T-helper 2 cell treated with Interferon-gamma antibody and Interleukin-4, amounts not matched to agents 5 μg/mL and 100 μg/mL, for 36 hours (primary cell): ENCODE data around the gene SEMA5A.

ENCODE experiments used
- DNase-seq: peaks from one replicate; pipeline ENCODE4 v3.0.0; 2021; ENCODE audit warnings: low spot score
- H3K27ac Mint-ChIP-seq: one replicate; pipeline ENCODE4 v1.8.0; 2021; ENCODE audit warnings: mild to moderate bottlenecking, mixed read lengths
- H3K27me3 Mint-ChIP-seq: one replicate; pipeline ENCODE4 v1.8.0; 2021; ENCODE audit warnings: low read depth, mixed read lengths
- H3K36me3 Mint-ChIP-seq: one replicate; pipeline ENCODE4 v1.8.0; 2021; ENCODE audit warnings: low read depth, mixed read lengths
- H3K4me1 Mint-ChIP-seq: one replicate; pipeline ENCODE4 v1.8.0; 2021; ENCODE audit warnings: low read depth, mixed read lengths
- H3K4me3 Mint-ChIP-seq: one replicate; pipeline ENCODE4 v1.8.0; 2022; ENCODE audit warnings: mild to moderate bottlenecking, moderate library complexity, mixed read lengths
- H3K9me3 Mint-ChIP-seq: one replicate; pipeline ENCODE4 v1.8.0; 2021; ENCODE audit warnings: mixed read lengths

SEMA5A gene

DNA sequence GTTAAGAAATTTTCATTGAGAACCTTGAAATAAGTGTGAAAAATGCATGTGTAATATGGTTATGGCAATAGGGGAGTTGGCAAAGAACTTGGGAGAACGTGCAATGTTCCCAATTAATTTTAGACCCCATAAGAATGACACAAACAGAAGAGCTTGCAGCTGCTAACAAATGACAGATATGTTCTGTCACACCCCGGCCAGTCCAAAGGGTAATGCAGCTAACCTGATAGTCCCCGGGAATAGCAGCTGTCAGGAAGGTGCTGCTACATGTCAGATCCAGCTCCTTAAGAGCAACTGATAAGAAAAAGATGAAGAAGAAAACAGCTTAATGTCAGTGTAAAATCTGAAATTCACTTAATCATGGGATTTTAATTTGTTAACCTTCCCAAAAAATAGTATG, 30.4 kb downstream of the SEMA5A start:
- DNase-seq, result no peak
- no peak overlapping the region for H3K27ac Mint-ChIP-seq
- H3K4me3 Mint-ChIP-seq, result no peak overlapping the region
- no peaks in the 10 kb centered on the region for H3K4me1 Mint-ChIP-seq
- H3K36me3 Mint-ChIP-seq, result no peaks in the 10 kb centered on the region
- no peaks in the 10 kb centered on the region for H3K9me3 Mint-ChIP-seq
- no peaks in the 10 kb centered on the region for H3K27me3 Mint-ChIP-seq

DNA sequence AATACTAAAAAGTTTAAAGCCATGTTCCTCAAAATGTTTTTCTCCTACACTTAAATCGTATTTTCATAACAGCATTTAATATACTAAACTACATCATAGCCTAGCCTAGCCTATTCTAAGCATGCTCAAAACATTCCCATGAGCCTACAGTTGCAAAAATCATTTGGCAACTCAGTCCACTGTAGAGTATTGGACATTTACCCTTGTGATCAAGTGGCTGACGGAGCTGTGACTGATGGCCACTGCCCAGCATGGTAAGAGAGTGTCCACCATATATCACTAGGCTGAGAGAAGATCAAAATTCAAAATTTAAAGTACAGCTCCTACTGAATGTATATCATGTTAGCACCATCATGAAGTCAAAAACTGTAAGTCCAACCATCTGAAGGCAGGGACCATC, 30.9 kb downstream of the SEMA5A start:
- H3K27me3 Mint-ChIP-seq, result no peaks in the 10 kb centered on the region
- no peaks in the 10 kb centered on the region for H3K4me1 Mint-ChIP-seq
- H3K27ac Mint-ChIP-seq, result no peak overlapping the region
- no peak overlapping the region for H3K4me3 Mint-ChIP-seq
- H3K9me3 Mint-ChIP-seq, result no peaks in the 10 kb centered on the region
- DNase-seq, result no peak
- H3K36me3 Mint-ChIP-seq, result no peaks in the 10 kb centered on the region

DNA sequence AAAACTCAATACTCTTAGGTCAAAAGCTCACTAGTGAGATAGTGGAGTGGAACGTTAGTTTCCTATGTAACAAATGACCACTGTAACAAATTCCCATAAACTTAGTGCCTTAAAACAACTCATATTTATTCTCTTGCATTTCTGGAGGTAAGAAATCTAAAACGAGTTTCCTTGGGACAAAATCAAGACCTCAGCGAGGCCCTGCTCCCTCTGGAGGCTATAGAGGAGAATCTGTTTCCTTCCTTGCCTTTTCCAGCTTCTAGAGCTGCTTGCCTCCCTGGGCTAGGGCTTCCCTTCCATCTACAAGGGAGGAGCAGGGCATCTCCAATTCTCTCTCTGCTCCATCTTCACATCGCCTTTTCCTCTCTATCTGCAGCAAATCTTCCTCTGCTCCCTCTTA, 32.0 kb downstream of the SEMA5A start:
- Mint-ChIP-seq H3K27me3 (no peaks in the 10 kb centered on the region), H3K9me3 (no peaks in the 10 kb centered on the region), H3K4me3 (no peak overlapping the region), H3K27ac (no peak overlapping the region), H3K4me1 (no peaks in the 10 kb centered on the region), H3K36me3 (no peaks in the 10 kb centered on the region)
- no peak for DNase-seq

DNA sequence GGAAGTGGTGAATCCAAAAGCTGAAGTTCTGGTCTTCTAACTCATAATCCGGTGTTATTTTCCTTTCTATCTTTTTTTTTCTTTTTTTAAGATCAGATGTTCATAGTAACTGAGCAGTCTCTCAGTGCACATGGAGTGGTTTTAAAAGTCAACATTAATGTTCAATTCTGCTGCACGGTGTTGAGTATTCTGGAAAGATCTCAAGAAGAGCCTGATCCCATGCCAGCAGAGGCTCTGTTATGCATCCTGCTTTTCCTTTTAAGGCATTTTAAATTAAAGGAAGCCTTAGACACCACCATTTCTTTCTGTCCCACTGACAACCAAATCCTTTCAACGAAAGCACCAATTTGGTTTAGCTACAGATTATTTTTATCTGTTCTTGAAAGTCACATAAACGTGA, 33.4 kb downstream of the SEMA5A start:
- Mint-ChIP-seq H3K36me3 (no peaks in the 10 kb centered on the region), H3K4me1 (no peaks in the 10 kb centered on the region), H3K27me3 (no peaks in the 10 kb centered on the region), H3K27ac (no peak overlapping the region), H3K4me3 (no peak overlapping the region), H3K9me3 (no peaks in the 10 kb centered on the region)
- no peak for DNase-seq

DNA sequence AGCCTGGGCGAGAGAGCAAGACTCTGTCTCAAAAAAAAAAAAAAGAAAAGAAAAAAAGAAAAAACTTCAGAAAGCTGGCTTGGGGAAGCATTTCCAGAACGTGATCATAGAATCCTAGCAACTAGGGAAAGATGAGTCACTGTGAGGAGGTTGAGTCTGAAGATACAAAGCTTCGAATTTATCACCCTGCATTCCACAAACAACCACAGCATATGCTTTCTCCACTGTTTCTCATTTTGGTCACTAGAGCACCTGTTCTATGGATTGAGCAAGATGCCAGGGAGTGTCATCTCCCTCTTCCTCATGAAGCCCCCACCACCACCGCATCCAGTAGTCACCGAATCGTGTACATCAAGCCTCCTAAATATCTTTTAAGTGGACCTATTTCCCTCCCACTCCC, 37.9 kb downstream of the SEMA5A start:
- no peaks in the 10 kb centered on the region for H3K27me3 Mint-ChIP-seq
- no peak overlapping the region for H3K4me3 Mint-ChIP-seq
- H3K9me3 Mint-ChIP-seq, result no peaks in the 10 kb centered on the region
- DNase-seq, result no peak
- no peaks in the 10 kb centered on the region for H3K36me3 Mint-ChIP-seq
- no peak overlapping the region for H3K27ac Mint-ChIP-seq
- no peaks in the 10 kb centered on the region for H3K4me1 Mint-ChIP-seq

DNA sequence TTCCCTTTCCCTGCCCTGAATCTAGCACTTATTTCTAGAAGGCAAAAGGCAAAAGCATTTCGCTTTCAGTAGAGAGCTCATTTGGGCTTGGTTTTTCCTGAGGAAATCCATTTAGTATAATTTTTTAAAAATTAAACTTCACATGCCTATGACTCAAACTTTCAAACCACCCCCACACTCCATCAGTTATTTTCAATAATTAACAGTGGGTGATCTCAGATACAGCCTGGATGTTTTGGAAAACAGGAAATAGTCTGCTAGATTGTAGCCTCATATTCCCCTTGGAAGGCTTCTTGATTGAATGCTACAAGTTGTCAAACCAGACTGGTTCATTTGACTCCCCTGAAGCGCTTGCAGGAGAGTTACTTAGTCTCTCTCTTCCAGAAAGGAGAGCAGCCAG, 40.6 kb downstream of the SEMA5A start:
- H3K9me3 Mint-ChIP-seq, result no peaks in the 10 kb centered on the region

DNA sequence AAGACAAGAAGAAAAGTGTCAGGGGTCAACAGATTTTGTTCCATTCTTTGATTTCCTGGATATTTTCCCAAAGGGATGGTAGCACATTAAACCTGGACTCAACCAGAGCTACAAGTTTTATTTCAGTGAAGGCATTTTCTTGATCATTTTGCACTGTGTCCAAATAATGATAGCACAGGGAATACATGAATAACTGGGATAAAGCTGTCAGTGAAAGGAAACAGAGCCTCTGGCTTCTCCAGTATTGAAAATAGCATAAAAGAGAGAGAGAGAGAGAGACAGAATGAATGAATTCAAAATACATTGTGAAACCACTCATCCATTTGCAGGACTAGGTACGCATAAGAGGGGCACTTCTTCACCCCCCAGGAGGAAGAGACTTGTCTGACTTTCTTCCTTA, 43.0 kb downstream of the SEMA5A start:
- H3K9me3 Mint-ChIP-seq, result no peaks in the 10 kb centered on the region
- DNase-seq, result no peak
- H3K27me3 Mint-ChIP-seq, result no peaks in the 10 kb centered on the region
- H3K4me1 Mint-ChIP-seq, result no peaks in the 10 kb centered on the region
- no peak overlapping the region for H3K4me3 Mint-ChIP-seq
- H3K27ac Mint-ChIP-seq, result no peak overlapping the region
- no peaks in the 10 kb centered on the region for H3K36me3 Mint-ChIP-seq

More for the DNA sequence above, 40.6 kb downstream of the SEMA5A start:
- Mint-ChIP-seq H3K4me1 (no peaks in the 10 kb centered on the region), H3K27me3 (no peaks in the 10 kb centered on the region), H3K4me3 (no peak overlapping the region), H3K36me3 (no peaks in the 10 kb centered on the region), H3K27ac (no peak overlapping the region)
- DNase-seq, result no peak

DNA sequence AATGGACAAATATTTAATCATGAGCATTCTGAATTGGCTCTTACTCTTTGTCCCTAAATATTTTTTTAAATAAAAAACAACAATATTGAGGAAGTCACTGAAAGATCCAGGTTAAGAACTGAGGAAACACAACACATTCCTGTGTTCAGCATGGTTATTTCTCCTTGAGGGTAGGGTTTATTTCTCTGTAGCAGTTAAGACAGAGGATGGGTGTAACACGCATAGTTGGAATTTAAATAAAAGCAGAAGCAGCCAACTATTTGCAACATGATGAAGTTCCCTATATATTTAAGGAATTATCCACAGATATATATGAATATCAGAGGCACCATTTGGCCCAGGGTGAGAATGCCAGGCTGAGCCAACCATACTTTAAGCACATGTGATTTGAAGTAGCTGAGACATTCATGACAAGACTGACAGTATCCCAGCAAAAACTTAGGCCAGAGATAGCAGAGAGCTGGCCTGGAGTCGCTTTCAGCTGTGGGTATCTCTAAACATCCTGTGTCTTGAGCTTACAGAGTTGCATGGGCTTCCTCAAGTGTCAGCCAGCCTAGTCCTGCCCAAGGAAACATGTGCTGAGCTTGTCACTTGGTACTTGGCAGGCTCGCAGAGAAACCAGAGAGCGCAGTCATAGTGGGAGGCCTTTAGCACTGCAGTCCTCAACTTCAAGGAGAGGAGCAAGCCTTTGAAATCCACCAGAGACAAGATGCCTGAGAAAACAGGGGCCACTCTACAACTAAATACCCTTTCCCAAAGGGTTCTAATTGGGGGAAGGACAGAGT, 43.6 kb downstream of the SEMA5A start:
- Mint-ChIP-seq H3K4me1 (no peaks in the 10 kb centered on the region), H3K4me3 (no peak overlapping the region), H3K36me3 (no peaks in the 10 kb centered on the region), H3K27ac (no peak overlapping the region), H3K9me3 (no peaks in the 10 kb centered on the region), H3K27me3 (no peaks in the 10 kb centered on the region)
- DNase-seq, result no peak

DNA sequence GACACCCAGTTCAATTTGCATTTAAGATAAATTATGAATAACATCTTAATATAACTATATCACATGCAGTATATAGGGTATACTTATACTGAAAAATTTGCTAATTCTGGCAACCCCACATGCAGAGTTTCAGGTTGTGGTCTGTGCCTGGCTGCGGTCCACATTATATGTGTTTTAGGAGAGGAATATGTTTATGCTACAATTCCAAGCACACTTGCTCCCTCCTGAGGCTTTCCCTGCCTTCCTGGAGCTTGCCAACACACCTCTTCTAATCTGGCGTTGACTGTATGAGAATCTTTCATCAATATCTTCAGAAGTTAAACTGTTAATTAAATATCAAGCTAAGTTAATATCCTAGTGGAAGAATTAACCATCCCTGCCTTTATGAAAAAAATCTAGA, 45.2 kb downstream of the SEMA5A start:
- Mint-ChIP-seq H3K27me3 (no peaks in the 10 kb centered on the region), H3K9me3 (no peaks in the 10 kb centered on the region), H3K4me3 (no peak overlapping the region)

DNA sequence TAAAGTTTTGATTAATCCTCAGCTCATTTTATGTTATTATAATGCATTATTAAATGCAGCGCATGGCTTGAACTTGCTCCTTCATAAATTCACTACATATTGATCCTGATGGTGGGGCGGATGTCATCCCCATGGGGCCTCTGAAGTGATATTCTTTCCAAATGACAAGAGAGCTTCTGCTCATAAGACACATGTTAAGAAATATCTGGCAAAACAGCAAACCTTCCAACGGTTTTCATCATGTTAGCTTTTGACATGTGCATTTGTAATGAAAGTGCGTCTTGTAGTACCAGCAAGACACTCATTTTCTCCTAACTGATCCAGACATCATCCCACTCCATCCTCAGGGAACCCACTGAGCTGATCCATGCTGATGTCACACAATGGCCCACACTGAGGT, 45.7 kb downstream of the SEMA5A start:
- no peaks in the 10 kb centered on the region for H3K4me1 Mint-ChIP-seq
- no peaks in the 10 kb centered on the region for H3K36me3 Mint-ChIP-seq
- H3K9me3 Mint-ChIP-seq, result no peaks in the 10 kb centered on the region
- H3K27me3 Mint-ChIP-seq, result no peaks in the 10 kb centered on the region
- no peak overlapping the region for H3K4me3 Mint-ChIP-seq
- no peak for DNase-seq
- no peak overlapping the region for H3K27ac Mint-ChIP-seq

More for the DNA sequence above, 45.2 kb downstream of the SEMA5A start:
- H3K27ac Mint-ChIP-seq, result no peak overlapping the region
- H3K4me1 Mint-ChIP-seq, result no peaks in the 10 kb centered on the region
- no peaks in the 10 kb centered on the region for H3K36me3 Mint-ChIP-seq
- no peak for DNase-seq

DNA sequence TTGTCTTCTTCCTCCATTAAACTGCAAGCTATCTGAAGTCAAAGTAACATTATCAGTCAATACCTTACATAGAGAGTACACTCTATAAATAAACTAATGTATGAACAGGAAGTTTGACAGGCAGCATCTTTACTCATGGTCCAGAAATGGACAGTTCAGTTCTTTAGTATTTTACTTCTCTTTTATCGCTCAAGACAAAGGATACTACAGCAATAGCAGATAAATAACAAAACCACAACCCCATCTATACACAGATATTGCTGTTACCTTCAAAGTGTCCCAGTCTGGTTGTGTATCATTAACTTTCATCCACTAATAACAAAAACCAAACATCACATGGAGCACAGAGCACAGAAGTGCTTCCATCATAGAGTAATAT, 46.4 kb downstream of the SEMA5A start:
- Mint-ChIP-seq H3K9me3 (no peaks in the 10 kb centered on the region), H3K4me1 (no peaks in the 10 kb centered on the region), H3K27ac (no peak overlapping the region), H3K4me3 (no peak overlapping the region), H3K27me3 (no peaks in the 10 kb centered on the region), H3K36me3 (no peaks in the 10 kb centered on the region)
- no peak for DNase-seq

DNA sequence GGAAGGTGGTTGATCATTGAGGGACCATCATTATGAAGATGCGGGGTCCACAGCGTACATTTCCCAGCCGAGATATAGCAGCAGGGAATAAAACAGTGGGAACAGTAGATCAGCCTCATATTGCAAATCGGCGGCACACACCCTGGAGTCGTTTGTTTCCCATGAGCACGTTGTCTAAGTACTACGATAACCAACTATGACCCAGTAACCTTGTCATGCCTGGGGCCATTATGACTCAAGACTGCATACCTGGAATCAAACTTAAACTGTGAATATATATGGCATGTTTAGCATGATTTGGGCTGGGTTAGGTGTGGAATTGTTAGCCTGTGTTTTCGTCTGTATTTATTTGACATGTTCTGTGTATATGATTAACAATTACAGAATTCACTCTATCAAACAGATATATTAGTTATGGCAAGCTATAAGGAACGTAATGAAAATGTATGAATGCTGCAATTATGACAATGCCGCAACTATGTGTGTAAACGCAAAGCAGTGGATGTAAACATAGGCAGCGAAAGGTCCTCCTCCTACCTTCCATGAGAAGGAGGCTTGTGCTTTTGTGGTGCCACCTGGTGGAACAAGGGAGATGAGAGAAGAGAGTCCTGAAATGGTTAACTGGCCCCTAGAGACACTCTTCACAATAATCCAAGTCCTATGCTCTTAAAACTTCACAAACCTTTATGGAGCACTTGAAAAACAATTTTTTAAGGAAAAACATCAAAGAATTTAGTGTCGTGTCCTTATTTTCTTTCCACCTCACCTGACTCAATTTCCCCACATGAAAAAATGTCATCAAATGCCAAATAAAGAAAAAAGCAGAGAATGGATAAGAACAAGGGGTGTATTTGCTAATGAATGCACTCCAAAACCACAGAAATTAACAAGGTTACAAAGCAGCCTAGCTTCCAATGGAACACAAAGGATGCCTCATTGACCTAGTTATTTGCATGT, 47.1 kb downstream of the SEMA5A start:
- no peaks in the 10 kb centered on the region for H3K27me3 Mint-ChIP-seq

DNA sequence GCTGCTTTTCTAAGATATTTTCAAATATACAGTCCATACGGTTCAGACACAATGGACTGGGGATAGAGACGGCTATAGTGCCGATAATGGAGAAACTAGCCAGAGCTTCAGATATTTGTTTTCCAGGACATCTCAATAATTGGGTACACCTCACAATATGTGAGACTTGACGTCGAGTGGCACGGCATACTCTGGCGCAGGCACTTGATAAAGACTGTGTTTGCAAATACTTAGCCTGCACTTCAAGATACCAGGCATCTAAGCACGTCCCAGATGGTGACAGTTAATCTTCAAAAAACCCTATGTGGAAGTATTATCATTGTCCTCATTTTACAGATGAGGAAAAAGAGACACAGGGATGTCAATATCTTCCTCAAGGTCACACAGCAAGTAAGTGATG, 48.5 kb downstream of the SEMA5A start:
- H3K36me3 Mint-ChIP-seq, result no peaks in the 10 kb centered on the region
- no peaks in the 10 kb centered on the region for H3K27me3 Mint-ChIP-seq
- no peak overlapping the region for H3K4me3 Mint-ChIP-seq
- no peak for DNase-seq
- no peaks in the 10 kb centered on the region for H3K9me3 Mint-ChIP-seq
- no peak overlapping the region for H3K27ac Mint-ChIP-seq
- no peaks in the 10 kb centered on the region for H3K4me1 Mint-ChIP-seq

More for the DNA sequence above, 47.1 kb downstream of the SEMA5A start:
- H3K27ac Mint-ChIP-seq, result no peak overlapping the region
- H3K9me3 Mint-ChIP-seq, result no peaks in the 10 kb centered on the region
- H3K36me3 Mint-ChIP-seq, result no peaks in the 10 kb centered on the region
- H3K4me1 Mint-ChIP-seq, result no peaks in the 10 kb centered on the region
- H3K4me3 Mint-ChIP-seq, result no peak overlapping the region
- no peak for DNase-seq

DNA sequence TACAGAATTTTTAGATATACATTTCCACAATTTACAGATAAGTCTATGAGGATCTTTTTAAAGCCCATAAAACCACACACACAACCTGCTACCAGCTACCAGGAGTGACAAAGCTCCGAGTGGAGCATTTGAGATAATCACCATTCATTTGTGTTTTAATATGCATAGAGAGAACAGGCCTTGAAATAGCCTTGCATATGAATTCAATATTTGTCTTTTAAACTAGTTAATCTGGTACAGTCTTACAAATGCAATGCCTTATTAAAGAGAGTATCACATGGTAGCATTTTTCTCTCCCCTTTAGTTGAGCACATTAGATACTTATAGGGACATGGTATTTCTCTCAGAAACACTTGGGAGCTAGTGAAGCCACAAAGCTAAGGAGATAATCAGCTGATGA, 49.1 kb downstream of the SEMA5A start:
- Mint-ChIP-seq H3K4me3 (no peak overlapping the region), H3K36me3 (no peaks in the 10 kb centered on the region), H3K4me1 (no peaks in the 10 kb centered on the region), H3K9me3 (no peaks in the 10 kb centered on the region), H3K27me3 (no peaks in the 10 kb centered on the region), H3K27ac (no peak overlapping the region)
- no peak for DNase-seq
